IPS-18a (cell line): ENCODE results near the gene LMAN2L.

Experiments
- H3K27ac ChIP-seq: one replicate; pipeline ENCODE4 v1.5.1; 2013; ENCODE audit warnings: low read length
- H3K27me3 ChIP-seq: one replicate; pipeline ENCODE4 v1.6.1; 2013; ENCODE audit warnings: mild to moderate bottlenecking, low read length; ENCODE audit not compliant: control insufficient read depth, insufficient read depth
- H3K36me3 ChIP-seq: one replicate; pipeline ENCODE4 v1.6.1; 2013; ENCODE audit warnings: low read depth, low read length; ENCODE audit not compliant: control insufficient read depth
- H3K4me1 ChIP-seq: one replicate; pipeline ENCODE4 v1.6.1; 2013; ENCODE audit warnings: low read depth, low read length; ENCODE audit not compliant: control insufficient read depth
- H3K4me3 ChIP-seq: one replicate; pipeline ENCODE4 v1.5.1; 2013; ENCODE audit warnings: low read length
- H3K9ac ChIP-seq: one replicate; pipeline ENCODE4 v1.6.1; 2013; ENCODE audit warnings: mild to moderate bottlenecking, low read length, moderate library complexity
- H3K9me3 ChIP-seq: one replicate; pipeline ENCODE4 v1.6.1; 2013; ENCODE audit warnings: low read depth, low read length; ENCODE audit not compliant: control insufficient read depth

Gene LMAN2L

GRCh38 chr2:96699021-96699420 is 40.8 kb downstream of the LMAN2L start:
- Histone ChIP-seq H3K27me3 (no peaks in the 10 kb centered on the region), H3K36me3 (no peaks in the 10 kb centered on the region), H3K9me3 (no peaks in the 10 kb centered on the region), H3K9ac (no peak overlapping the region), H3K4me3 (no peak overlapping the region), H3K27ac (no peak overlapping the region), H3K4me1 (no peaks in the 10 kb centered on the region)

- no peak overlapping the region for H3K27ac ChIP-seq
- H3K27me3 ChIP-seq = no peaks in the 10 kb centered on the region
- H3K4me3 ChIP-seq = no peak overlapping the region
- H3K36me3 ChIP-seq = no peaks in the 10 kb centered on the region
- H3K4me1 ChIP-seq = no peaks in the 10 kb centered on the region
- no peak overlapping the region for H3K9ac ChIP-seq
- no peaks in the 10 kb centered on the region for H3K9me3 ChIP-seq
These were observed 41.5 kb downstream of the LMAN2L start for GRCh38 chr2:96698221-96698861.

GRCh38 chr2:96697476-96697875 is 42.4 kb downstream of the LMAN2L start:
- H3K27ac ChIP-seq = no peak overlapping the region
- H3K27me3 ChIP-seq = no peaks in the 10 kb centered on the region

GRCh38 chr2:96695602-96696001 is 44.3 kb downstream of the LMAN2L start:
- Histone ChIP-seq H3K27me3 (no peaks in the 10 kb centered on the region), H3K36me3 (no peaks in the 10 kb centered on the region), H3K4me3 (no peak overlapping the region), H3K27ac (no peak overlapping the region), H3K4me1 (no peaks in the 10 kb centered on the region), H3K9ac (no peak overlapping the region), H3K9me3 (no peaks in the 10 kb centered on the region)

More at GRCh38 chr2:96697476-96697875, 42.4 kb downstream of the LMAN2L start:
- no peaks in the 10 kb centered on the region for H3K9me3 ChIP-seq
- H3K9ac ChIP-seq = no peak overlapping the region
- no peaks in the 10 kb centered on the region for H3K36me3 ChIP-seq
- H3K4me3 ChIP-seq = no peak overlapping the region
- no peaks in the 10 kb centered on the region for H3K4me1 ChIP-seq

- Histone ChIP-seq H3K4me3 (no peak overlapping the region), H3K27me3 (no peaks in the 10 kb centered on the region), H3K27ac (no peak overlapping the region), H3K9me3 (no peaks in the 10 kb centered on the region), H3K9ac (no peak overlapping the region), H3K4me1 (no peaks in the 10 kb centered on the region), H3K36me3 (no peaks in the 10 kb centered on the region)
These were observed 44.9 kb downstream of the LMAN2L start for GRCh38 chr2:96694816-96695455.

- no peak overlapping the region for H3K27ac ChIP-seq
- no peak overlapping the region for H3K4me3 ChIP-seq
- no peaks in the 10 kb centered on the region for H3K4me1 ChIP-seq
- H3K36me3 ChIP-seq = no peaks in the 10 kb centered on the region
- no peaks in the 10 kb centered on the region for H3K9me3 ChIP-seq
- H3K9ac ChIP-seq = no peak overlapping the region
- H3K27me3 ChIP-seq = no peaks in the 10 kb centered on the region
These were observed 45.6 kb downstream of the LMAN2L start for GRCh38 chr2:96694279-96694678.

GRCh38 chr2:96693286-96694200 is 46.3 kb downstream of the LMAN2L start:
- H3K9me3 ChIP-seq = no peaks in the 10 kb centered on the region
- H3K9ac ChIP-seq = no peak overlapping the region
- no peak overlapping the region for H3K4me3 ChIP-seq
- H3K27me3 ChIP-seq = no peaks in the 10 kb centered on the region
- H3K36me3 ChIP-seq = no peaks in the 10 kb centered on the region
- no peaks in the 10 kb centered on the region for H3K4me1 ChIP-seq
- no peak overlapping the region for H3K27ac ChIP-seq

GRCh38 chr2:96692094-96692971 is 47.5 kb downstream of the LMAN2L start:
- no peak overlapping the region for H3K9ac ChIP-seq
- no peak overlapping the region for H3K4me3 ChIP-seq
- no peaks in the 10 kb centered on the region for H3K9me3 ChIP-seq
- H3K36me3 ChIP-seq = no peaks in the 10 kb centered on the region
- no peaks in the 10 kb centered on the region for H3K4me1 ChIP-seq
- H3K27me3 ChIP-seq = no peaks in the 10 kb centered on the region
- H3K27ac ChIP-seq = no peak overlapping the region

GRCh38 chr2:96691022-96691612 is 48.7 kb downstream of the LMAN2L start:
- Histone ChIP-seq H3K27me3 (no peaks in the 10 kb centered on the region), H3K36me3 (no peaks in the 10 kb centered on the region), H3K4me1 (no peaks in the 10 kb centered on the region), H3K27ac (no peak overlapping the region), H3K9ac (no peak overlapping the region), H3K9me3 (no peaks in the 10 kb centered on the region), H3K4me3 (no peak overlapping the region)

GRCh38 chr2:96690306-96691021 is 49.4 kb downstream of the LMAN2L start:
- H3K4me3 ChIP-seq = no peak overlapping the region
- H3K36me3 ChIP-seq = no peaks in the 10 kb centered on the region
- H3K4me1 ChIP-seq = no peaks in the 10 kb centered on the region
- H3K9ac ChIP-seq = no peak overlapping the region
- no peaks in the 10 kb centered on the region for H3K9me3 ChIP-seq
- H3K27ac ChIP-seq = no peak overlapping the region
- H3K27me3 ChIP-seq = no peaks in the 10 kb centered on the region
